CD4-positive, alpha-beta T cell (primary cell): ENCODE results near the gene PUS1. TPM values are rescaled to one million over a fixed set of nuclear protein-coding genes. Genes with fewer than 3 reads are reported as not detected.
"Not testable (repeated sequence)": the region's sequence is repeated elsewhere in the genome, so short reads cannot be mapped to it uniquely, and the experiment has no call there.

ENCODE experiments used
- ATAC-seq: fragments of 200-7000 bp; cut with Tn5 transposase; one replicate; pipeline ENCODE4 v1.10.0; 2022; ENCODE audit warnings: mild to moderate bottlenecking; ENCODE audit not compliant: poor library complexity
- CTCF ChIA-PET: fragments of 350-600 bp; sonication (Branson Sonifier 250); formaldehyde crosslinking; loops from one replicate; lab custom pipeline; 2021; ENCODE audit warnings: antibody characterized with exemption, inconsistent platforms; lab: Charles Lee
- POLR2A ChIA-PET: fragments of 350-600 bp; sonication (Branson Sonifier 250); formaldehyde crosslinking; loops from one replicate; lab custom pipeline; 2021; ENCODE audit warnings: antibody characterized with exemption, inconsistent platforms; lab: Charles Lee
- DNase-seq, 14 experiments: peaks; one replicate each; pipeline ENCODE4 v3.0.0-alpha.2; 2013 to 2020; ENCODE audit warnings: mixed read lengths in 2 of 14
- H3K27ac ChIP-seq, 2 donors: one replicate each; pipeline versions ENCODE4 v1.5.1 to v1.7.0; 2013; ENCODE audit warnings: low read length in 2 of 2, low read depth in 1 of 2, mild to moderate bottlenecking in 1 of 2
- H3K27me3 ChIP-seq, 2 experiments: 1 replicate in 1 of 2; 2 replicates in 1 of 2; pipeline versions ENCODE4 v1.6.1 to v1.7.0; 2013; ENCODE audit warnings: low read length in 2 of 2, control low read depth in 1 of 2, mild to moderate bottlenecking in 1 of 2, moderate library complexity in 1 of 2; ENCODE audit not compliant: insufficient read depth in 2 of 2, control insufficient read depth in 1 of 2
- H3K36me3 ChIP-seq: one replicate; pipeline ENCODE4 v1.6.1; 2013; ENCODE audit warnings: low read length, control low read depth; ENCODE audit not compliant: insufficient read depth
- H3K4me1 ChIP-seq: one replicate; pipeline ENCODE4 v1.6.1; 2013; ENCODE audit warnings: low read length, control low read depth; ENCODE audit not compliant: insufficient read depth
- H3K4me3 ChIP-seq: one replicate; pipeline ENCODE4 v1.5.1; 2013; ENCODE audit warnings: mild to moderate bottlenecking, low read length, moderate library complexity
- H3K9me3 ChIP-seq, 2 experiments: 1 replicate in 1 of 2; 2 replicates in 1 of 2; pipeline versions ENCODE4 v1.6.1 to v1.7.0; 2013; ENCODE audit warnings: low read length in 2 of 2, mild to moderate bottlenecking in 2 of 2, control low read depth in 1 of 2, moderate library complexity in 1 of 2; ENCODE audit not compliant: control insufficient read depth in 1 of 2, insufficient read depth in 1 of 2
- H3K27ac Mint-ChIP-seq: one replicate; pipeline ENCODE4 v1.8.0; 2020; ENCODE audit warnings: mixed read lengths
- H3K27me3 Mint-ChIP-seq: one replicate; pipeline ENCODE4 v1.8.0; 2021; ENCODE audit warnings: mixed read lengths
- H3K36me3 Mint-ChIP-seq: one replicate; pipeline ENCODE4 v1.8.0; 2021; ENCODE audit warnings: low read depth, mixed read lengths
- H3K4me1 Mint-ChIP-seq: one replicate; pipeline ENCODE4 v1.8.0; 2021; ENCODE audit warnings: low read depth, mixed read lengths
- H3K4me3 Mint-ChIP-seq: one replicate; pipeline ENCODE4 v1.8.0; 2020; ENCODE audit warnings: mild to moderate bottlenecking, mixed read lengths
- H3K9me3 Mint-ChIP-seq: one replicate; pipeline ENCODE4 v1.8.0; 2020; ENCODE audit warnings: mixed read lengths
- CTCF ChIP-seq: fragments of 200-600 bp; IDR thresholded peaks from one replicate; pipeline ENCODE4 v1.8.0; 2022; ENCODE audit warnings: antibody characterized with exemption, mild to moderate bottlenecking
- intact Hi-C, 2 experiments: fragments of 100-400 bp; cut with DNase I in 1 of 2; cut with micrococcal nuclease in 1 of 2; formaldehyde crosslinking; loops; one replicate each; pipeline versions ENCODE4 v1.15.1 to v1.9.0; 2023 to 2025; cut with DNase I, micrococcal nuclease
- total RNA-seq, 174 experiments: library from RNA in 2 of 174; stranded (reverse) in 2 of 174; gene quantifications; one replicate each; pipeline ENCODE4 v1.2.3 and lab custom pipeline; 2021 to 2026

PUS1 gene
- total RNA-seq, 2 experiments from 2014 or later, result 17.7 to 18.2 TPM

- no peaks in the 10 kb centered on the region for H3K9me3 ChIP-seq
- H3K9me3 Mint-ChIP-seq, result no peaks in the 10 kb centered on the region
- H3K27me3 Mint-ChIP-seq, result no peaks in the 10 kb centered on the region
- H3K27me3 ChIP-seq, result no peaks in the 10 kb centered on the region
- H3K4me3 Mint-ChIP-seq, result no peak overlapping the region
- no peak for DNase-seq
- peaks cover 27% of the 10 kb centered on the region for H3K4me1 ChIP-seq
- H3K4me3 ChIP-seq, result no peak overlapping the region
- H3K27ac ChIP-seq, result no peak overlapping the region
- CTCF ChIA-PET, result no interaction called here
- TF ChIP-seq CTCF, result no peak
- peaks cover 15% of the 10 kb centered on the region for H3K36me3 ChIP-seq
- H3K4me1 Mint-ChIP-seq, result peaks cover 66% of the 10 kb centered on the region
- POLR2A ChIA-PET, result no interaction called here
- intact Hi-C loops, result no loop called here
- H3K27ac Mint-ChIP-seq, result peak overlapping the region; percentile 78
- ATAC-seq, result no peak
- H3K36me3 Mint-ChIP-seq, result peaks cover 34% of the 10 kb centered on the region
These were observed 30.0 kb downstream of the PUS1 start for GRCh38 chr12:131959116-131959515.

GRCh38 chr12:131959641-131960589, 30.8 kb downstream of the PUS1 start:
- Histone ChIP-seq H3K27ac (no peak overlapping the region), H3K4me1 (peaks cover 24% of the 10 kb centered on the region), H3K9me3 (no peaks in the 10 kb centered on the region), H3K36me3 (peaks cover 18% of the 10 kb centered on the region), H3K27me3 (no peaks in the 10 kb centered on the region), H3K4me3 (no peak overlapping the region)
- POLR2A ChIA-PET, result no interaction called here
- CTCF ChIA-PET, result no interaction called here
- no peak for TF ChIP-seq CTCF
- DNase-seq, result no peak
- Mint-ChIP-seq H3K4me1 (peaks cover 69% of the 10 kb centered on the region), H3K9me3 (no peaks in the 10 kb centered on the region), H3K36me3 (peaks cover 36% of the 10 kb centered on the region), H3K27ac (peak overlapping the region; percentile 78), H3K27me3 (no peaks in the 10 kb centered on the region), H3K4me3 (no peak overlapping the region)
- intact Hi-C loops, result no loop called here
- ATAC-seq, result no peak

- ATAC-seq, H3K9me3 Mint-ChIP-seq, DNase-seq, H3K9me3 ChIP-seq, H3K27ac Mint-ChIP-seq, H3K27me3 ChIP-seq, intact Hi-C loops, H3K4me3 Mint-ChIP-seq, H3K27ac ChIP-seq, H3K4me3 ChIP-seq, CTCF ChIA-PET, H3K27me3 Mint-ChIP-seq, POLR2A ChIA-PET: not testable (repeated sequence)
- Histone ChIP-seq H3K36me3 (peaks cover 22% of the 10 kb centered on the region), H3K4me1 (peaks cover 24% of the 10 kb centered on the region)
- peaks cover 43% of the 10 kb centered on the region for H3K36me3 Mint-ChIP-seq
- peaks cover 74% of the 10 kb centered on the region for H3K4me1 Mint-ChIP-seq
These were observed 31.7 kb downstream of the PUS1 start for GRCh38 chr12:131960590-131961325.

GRCh38 chr12:131961328-131961727, 32.3 kb downstream of the PUS1 start:
- H3K9me3 Mint-ChIP-seq, POLR2A ChIA-PET, DNase-seq, CTCF ChIA-PET, H3K9me3 ChIP-seq, H3K27me3 Mint-ChIP-seq, H3K4me3 ChIP-seq, intact Hi-C loops, H3K4me3 Mint-ChIP-seq, H3K27ac ChIP-seq, H3K27me3 ChIP-seq, ATAC-seq: not testable (repeated sequence)
- peaks cover 20% of the 10 kb centered on the region for H3K4me1 ChIP-seq
- Mint-ChIP-seq H3K36me3 (peaks cover 40% of the 10 kb centered on the region), H3K27ac (peak overlapping the region; percentile 51), H3K4me1 (peaks cover 68% of the 10 kb centered on the region)
- peaks cover 23% of the 10 kb centered on the region for H3K36me3 ChIP-seq
